ENCODE measurements around the gene UCN3. TPM values are rescaled to one million over a fixed set of nuclear protein-coding genes. Genes with fewer than 3 reads are reported as not detected.

The UCN3 gene
- total RNA-seq, 1 experiment from 2014 or later: not detected

GRCh38 chr10:5344746-5345145 lies 20.0 kb upstream of the UCN3 start:
- H3K36me3 ChIP-seq (ENCODE audit: control insufficient read depth, insufficient read depth, low read length): no peaks in the 10 kb centered on the region
- Mint-ChIP-seq H3K4me3 (ENCODE audit: unreplicated experiment) (no peak overlapping the region), H3K27me3 (ENCODE audit: insufficient read depth, unreplicated experiment) (peaks cover 6% of the 10 kb centered on the region), H3K4me1 (ENCODE audit: low read depth, unreplicated experiment) (no peaks in the 10 kb centered on the region), H3K9me3 (ENCODE audit: unreplicated experiment) (no peaks in the 10 kb centered on the region), H3K27ac (ENCODE audit: unreplicated experiment) (no peak overlapping the region), H3K36me3 (ENCODE audit: insufficient read depth, unreplicated experiment) (no peaks in the 10 kb centered on the region)
- intact Hi-C loops (cut with micrococcal nuclease; ENCODE audit: unreplicated experiment): no loop called here
- no peaks in the 10 kb centered on the region; the same call in 1 of the 2 replicates for H3K9me3 ChIP-seq
- BruUV-seq (replicated peaks): no TSS peak
- H3K4me1 ChIP-seq: no peaks in the 10 kb centered on the region
- H3K4me3 ChIP-seq (ENCODE audit: low read depth, low read length): no peak overlapping the region
- no peak for DNase-seq
- no peaks in the 10 kb centered on the region; the same call in 1 of the 2 replicates for H3K27me3 ChIP-seq (replicated peaks; ENCODE audit: control insufficient read depth, insufficient read depth, low read length)
- no peak for TF ChIP-seq CTCF (IDR thresholded peaks at IDR 0.05; ENCODE audit: insufficient read depth in 1 of 2, low read depth in 1 of 2, low read length in 1 of 2, severe bottlenecking in 1 of 2, unreplicated experiment in 1 of 2)
- ChIA-PET CTCF (no interaction called here), POLR2A (no interaction called here)

DNA sequence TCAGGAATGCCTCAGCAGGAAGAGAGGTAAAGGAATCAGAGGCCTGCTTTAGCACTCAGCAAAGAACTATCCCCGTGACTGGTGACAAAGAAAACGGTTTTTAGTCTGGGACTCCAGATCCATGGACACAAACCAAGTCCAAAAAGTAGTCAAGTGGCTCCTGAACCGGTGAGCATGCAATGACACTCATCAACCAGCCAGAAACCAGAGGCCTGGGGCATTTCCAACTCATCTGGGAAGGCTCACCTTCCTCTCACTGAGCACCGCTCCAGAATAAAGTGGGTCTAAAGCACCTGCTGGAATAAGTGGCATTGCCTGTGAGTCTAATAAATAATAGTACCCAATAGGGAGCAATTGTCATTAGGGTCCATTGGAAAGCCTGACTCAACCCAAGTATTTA lies 17.9 kb upstream of the UCN3 start:
- no TSS peak for BruUV-seq (replicated peaks)
- no peaks in the 10 kb centered on the region for H3K36me3 ChIP-seq (ENCODE audit: control insufficient read depth, insufficient read depth, low read length)
- no peak overlapping the region for H3K27ac Mint-ChIP-seq (ENCODE audit: unreplicated experiment)
- H3K9me3 Mint-ChIP-seq (ENCODE audit: unreplicated experiment): no peaks in the 10 kb centered on the region
- no peak for TF ChIP-seq CTCF (IDR thresholded peaks at IDR 0.05; ENCODE audit: insufficient read depth in 1 of 2, low read depth in 1 of 2, low read length in 1 of 2, severe bottlenecking in 1 of 2, unreplicated experiment in 1 of 2)
- no peaks in the 10 kb centered on the region for H3K36me3 Mint-ChIP-seq (ENCODE audit: insufficient read depth, unreplicated experiment)
- H3K4me1 ChIP-seq: no peaks in the 10 kb centered on the region
- no peaks in the 10 kb centered on the region; the same call in 1 of the 2 replicates for H3K9me3 ChIP-seq
- H3K4me1 Mint-ChIP-seq (ENCODE audit: low read depth, unreplicated experiment): no peaks in the 10 kb centered on the region
- H3K4me3 Mint-ChIP-seq (ENCODE audit: unreplicated experiment): no peak overlapping the region
- H3K4me3 ChIP-seq (ENCODE audit: low read depth, low read length): no peak overlapping the region
- ChIA-PET CTCF (no interaction called here), POLR2A (no interaction called here)
- peaks cover 9% of the 10 kb centered on the region for H3K27me3 Mint-ChIP-seq (ENCODE audit: insufficient read depth, unreplicated experiment)
- no peaks in the 10 kb centered on the region; the same call in 1 of the 2 replicates for H3K27me3 ChIP-seq (replicated peaks; ENCODE audit: control insufficient read depth, insufficient read depth, low read length)
- intact Hi-C loops (cut with micrococcal nuclease; ENCODE audit: unreplicated experiment): no loop called here
- DNase-seq: no peak

GRCh38 chr10:5349362-5349761 lies 15.4 kb upstream of the UCN3 start:
- Histone ChIP-seq H3K4me3 (ENCODE audit: low read depth, low read length) (no peak overlapping the region), H3K9me3 (no peaks in the 10 kb centered on the region; the same call in 1 of the 2 replicates), H3K36me3 (ENCODE audit: control insufficient read depth, insufficient read depth, low read length) (no peaks in the 10 kb centered on the region), H3K27me3 (replicated peaks; ENCODE audit: control insufficient read depth, insufficient read depth, low read length) (no peaks in the 10 kb centered on the region; the same call in 1 of the 2 replicates), H3K4me1 (no peaks in the 10 kb centered on the region)
- H3K27ac Mint-ChIP-seq (ENCODE audit: unreplicated experiment): no peak overlapping the region
- POLR2A ChIA-PET: no interaction called here
- no TSS peak for BruUV-seq (replicated peaks)
- intact Hi-C loops (cut with micrococcal nuclease; ENCODE audit: unreplicated experiment): no loop called here
- H3K4me3 Mint-ChIP-seq (ENCODE audit: unreplicated experiment): no peak overlapping the region
- TF ChIP-seq CTCF (IDR thresholded peaks at IDR 0.05; ENCODE audit: insufficient read depth in 1 of 2, low read depth in 1 of 2, low read length in 1 of 2, severe bottlenecking in 1 of 2, unreplicated experiment in 1 of 2): no peak
- peaks cover 9% of the 10 kb centered on the region for H3K27me3 Mint-ChIP-seq (ENCODE audit: insufficient read depth, unreplicated experiment)
- H3K4me1 Mint-ChIP-seq (ENCODE audit: low read depth, unreplicated experiment): no peaks in the 10 kb centered on the region
- DNase-seq: no peak
- CTCF ChIA-PET: no interaction called here
- H3K9me3 Mint-ChIP-seq (ENCODE audit: unreplicated experiment): no peaks in the 10 kb centered on the region
- H3K36me3 Mint-ChIP-seq (ENCODE audit: insufficient read depth, unreplicated experiment): no peaks in the 10 kb centered on the region

All from Caco-2 (cell line).